MCF 10A (cell line): Measurements from ENCODE around the gene INPP4A. TPM values are rescaled to one million over a fixed set of nuclear protein-coding genes. Genes with fewer than 3 reads are reported as not detected.
A peak's percentile ranks its signal among the peaks of the same experiment; 100 is the strongest.

ENCODE experiments used
- BruUV-seq: library from RNA; stranded (reverse); fragments of 400-500 nt; replicated peaks from 2 replicates; lab custom pipeline; 2021; lab: Mats Ljungman, UMichigan
- CTCF ChIA-PET: fragments of 300-600 bp; sonication (Branson Sonifier 250); formaldehyde crosslinking; extraction: SDS; loops from one replicate; lab custom pipeline; 2021; ENCODE audit warnings: antibody characterized with exemption, inconsistent platforms; lab: Yijun Ruan, JAX
- POLR2A ChIA-PET: fragments of 300-600, 350-650 bp; sonication (Branson Sonifier 250); formaldehyde crosslinking; extraction: SDS; loops from one replicate; lab custom pipeline; 2020; ENCODE audit warnings: antibody characterized with exemption, inconsistent platforms; lab: Yijun Ruan, JAX
- DNase-seq: peaks from one replicate; pipeline ENCODE4 v3.0.0-alpha.2; 2018; ENCODE audit not compliant: unreplicated experiment
- H3K27ac Mint-ChIP-seq: one replicate; pipeline ENCODE4 v1.8.0; 2022; ENCODE audit warnings: mild to moderate bottlenecking, low read depth, mixed read lengths; ENCODE audit not compliant: unreplicated experiment
- H3K27me3 Mint-ChIP-seq: one replicate; pipeline ENCODE4 v1.8.0; 2022; ENCODE audit warnings: mixed read lengths; ENCODE audit not compliant: insufficient read depth, unreplicated experiment
- H3K36me3 Mint-ChIP-seq: one replicate; pipeline ENCODE4 v1.8.0; 2022; ENCODE audit warnings: mild to moderate bottlenecking, moderate library complexity, mixed read lengths; ENCODE audit not compliant: insufficient read depth, unreplicated experiment
- H3K4me1 Mint-ChIP-seq: one replicate; pipeline ENCODE4 v1.8.0; 2022; ENCODE audit warnings: mixed read lengths; ENCODE audit not compliant: insufficient read depth, unreplicated experiment
- H3K4me3 Mint-ChIP-seq: one replicate; pipeline ENCODE4 v1.8.0; 2022; ENCODE audit warnings: mild to moderate bottlenecking, moderate library complexity, mixed read lengths; ENCODE audit not compliant: unreplicated experiment
- H3K9me3 Mint-ChIP-seq: one replicate; pipeline ENCODE4 v1.8.0; 2022; ENCODE audit warnings: mixed read lengths; ENCODE audit not compliant: unreplicated experiment
- intact Hi-C: fragments of 100-400 bp; cut with micrococcal nuclease; formaldehyde crosslinking; loops from 2 replicates; pipeline ENCODE4 v1.14.1; 2022
- total RNA-seq: library from RNA; stranded (reverse); gene quantifications from 2 replicates; pipeline ENCODE4 v1.2.3, GENCODE V29; 2022
- TF ChIP-seq, protein P1 (sequence below): fragments of 200-600 bp; IDR thresholded peaks from one replicate; pipeline ENCODE4 v1.8.0; 2022; ENCODE audit warnings: antibody characterized with exemption, mild to moderate bottlenecking; ENCODE audit not compliant: unreplicated experiment

The INPP4A gene
- total RNA-seq, 1 experiment from 2014 or later, result 21.5 TPM

- H3K27ac Mint-ChIP-seq, result no peak overlapping the region
- TF ChIP-seq, protein P1, sequence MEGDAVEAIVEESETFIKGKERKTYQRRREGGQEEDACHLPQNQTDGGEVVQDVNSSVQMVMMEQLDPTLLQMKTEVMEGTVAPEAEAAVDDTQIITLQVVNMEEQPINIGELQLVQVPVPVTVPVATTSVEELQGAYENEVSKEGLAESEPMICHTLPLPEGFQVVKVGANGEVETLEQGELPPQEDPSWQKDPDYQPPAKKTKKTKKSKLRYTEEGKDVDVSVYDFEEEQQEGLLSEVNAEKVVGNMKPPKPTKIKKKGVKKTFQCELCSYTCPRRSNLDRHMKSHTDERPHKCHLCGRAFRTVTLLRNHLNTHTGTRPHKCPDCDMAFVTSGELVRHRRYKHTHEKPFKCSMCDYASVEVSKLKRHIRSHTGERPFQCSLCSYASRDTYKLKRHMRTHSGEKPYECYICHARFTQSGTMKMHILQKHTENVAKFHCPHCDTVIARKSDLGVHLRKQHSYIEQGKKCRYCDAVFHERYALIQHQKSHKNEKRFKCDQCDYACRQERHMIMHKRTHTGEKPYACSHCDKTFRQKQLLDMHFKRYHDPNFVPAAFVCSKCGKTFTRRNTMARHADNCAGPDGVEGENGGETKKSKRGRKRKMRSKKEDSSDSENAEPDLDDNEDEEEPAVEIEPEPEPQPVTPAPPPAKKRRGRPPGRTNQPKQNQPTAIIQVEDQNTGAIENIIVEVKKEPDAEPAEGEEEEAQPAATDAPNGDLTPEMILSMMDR, result no peak
- H3K9me3 Mint-ChIP-seq, result no peaks in the 10 kb centered on the region
- H3K4me1 Mint-ChIP-seq, result peaks cover 13% of the 10 kb centered on the region
- POLR2A ChIA-PET, result interaction anchor here (1.0 kb wide), 1 partner anchor 8 kb away, joined by 4 read pairs; no protein-coding TSS in a partner anchor
- H3K4me3 Mint-ChIP-seq, result no peak overlapping the region
- CTCF ChIA-PET, result interaction anchor here (0.8 to 1.9 kb wide), 6 partner anchors 15 to 93 kb away, joined by 3 to 4 read pairs (median 3); no protein-coding TSS in a partner anchor
- no peak for DNase-seq
- intact Hi-C loops, result no loop called here
- no peaks in the 10 kb centered on the region for H3K36me3 Mint-ChIP-seq
- H3K27me3 Mint-ChIP-seq, result no peaks in the 10 kb centered on the region
- BruUV-seq, result no TSS peak
Measured at GRCh38 chr2:98487101-98487805, 42.6 kb downstream of the INPP4A start.

DNA sequence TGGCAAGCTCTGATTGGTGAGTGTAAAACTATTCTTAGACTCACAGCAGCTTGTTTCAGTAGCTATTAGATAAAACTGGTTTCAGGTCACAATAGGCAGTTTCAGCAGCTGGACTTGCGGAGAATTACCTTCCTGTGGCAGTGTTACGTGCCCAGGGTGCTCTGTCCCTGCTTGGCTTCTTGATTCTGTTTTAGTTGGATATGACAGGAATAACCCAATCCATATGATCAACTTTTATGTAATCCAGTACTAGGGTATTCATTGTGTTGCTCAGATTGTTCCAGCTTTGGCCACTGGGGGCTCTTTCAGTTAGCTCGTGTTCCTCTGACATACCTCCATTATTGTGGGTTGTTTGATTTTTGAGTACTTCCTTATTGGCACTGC lies 43.1 kb downstream of the INPP4A start:
- Mint-ChIP-seq H3K9me3 (no peaks in the 10 kb centered on the region), H3K4me3 (no peak overlapping the region), H3K27me3 (no peaks in the 10 kb centered on the region), H3K36me3 (no peaks in the 10 kb centered on the region), H3K27ac (no peak overlapping the region), H3K4me1 (peaks cover 13% of the 10 kb centered on the region)
- BruUV-seq, result no TSS peak
- peak; percentile 43 for DNase-seq
- CTCF ChIA-PET, result interaction anchor here (0.7 to 1.9 kb wide), 6 partner anchors 16 to 92 kb away, joined by 3 to 4 read pairs (median 4); no protein-coding TSS in a partner anchor
- POLR2A ChIA-PET, result no interaction called here
- TF ChIP-seq, protein P1, result peak; percentile 39
- intact Hi-C loops, result no loop called here

DNA sequence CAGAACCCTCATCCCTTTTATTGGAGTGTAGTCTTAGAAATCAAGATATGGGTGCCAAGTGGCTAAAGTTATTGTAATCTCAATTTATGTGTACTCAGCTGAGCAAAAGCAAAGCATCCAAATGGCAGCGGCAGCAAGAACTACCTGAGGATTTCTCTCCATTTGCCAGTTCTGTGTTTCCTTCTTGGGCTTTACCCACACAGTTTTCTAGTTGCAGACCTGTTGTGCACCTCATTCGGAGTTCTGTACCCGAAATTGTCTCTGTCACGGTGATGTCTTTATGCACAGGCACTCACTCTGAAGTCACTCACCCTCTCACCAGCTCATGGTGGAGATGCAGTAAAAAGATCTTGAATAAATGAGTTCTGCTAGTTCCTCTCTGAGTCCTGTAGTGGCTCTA lies 43.6 kb downstream of the INPP4A start:
- Mint-ChIP-seq H3K4me1 (peaks cover 11% of the 10 kb centered on the region), H3K27ac (no peak overlapping the region), H3K9me3 (no peaks in the 10 kb centered on the region), H3K4me3 (no peak overlapping the region), H3K36me3 (no peaks in the 10 kb centered on the region), H3K27me3 (no peaks in the 10 kb centered on the region)
- intact Hi-C loops, result no loop called here
- no peak for DNase-seq
- no TSS peak for BruUV-seq
- ChIA-PET POLR2A (no interaction called here), CTCF (interaction anchor here (0.7 to 1.9 kb wide), 6 partner anchors 16 to 678 kb away, joined by 3 to 4 read pairs (median 3); no protein-coding TSS in a partner anchor)
- TF ChIP-seq, protein P1, result no peak

DNA sequence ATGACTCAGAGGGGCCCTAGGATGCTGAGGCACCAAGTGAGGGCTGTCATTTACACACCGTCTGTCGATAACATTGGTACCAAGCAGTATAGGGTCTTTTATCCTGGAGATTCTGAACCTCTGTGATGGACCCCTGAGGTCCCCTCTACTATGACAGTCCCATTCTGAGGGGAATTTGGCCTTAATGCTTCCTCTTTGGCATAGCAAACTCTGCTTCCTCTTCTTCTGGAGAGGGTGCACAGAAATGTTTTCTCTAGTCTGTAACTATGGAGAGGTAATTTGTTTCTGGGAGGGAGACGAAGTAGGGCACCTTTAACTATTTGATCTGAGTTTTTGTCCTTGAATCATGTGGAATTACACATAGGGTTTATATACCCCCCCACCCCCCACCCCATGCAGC lies 44.8 kb downstream of the INPP4A start:
- no peak overlapping the region for H3K4me3 Mint-ChIP-seq
- TF ChIP-seq, protein P1, result no peak
- no peaks in the 10 kb centered on the region for H3K27me3 Mint-ChIP-seq
- ChIA-PET CTCF (interaction anchor here (0.7 kb wide), 2 partner anchors 54 to 228 kb away, joined by 3 read pairs; no protein-coding TSS in a partner anchor), POLR2A (no interaction called here)
- H3K27ac Mint-ChIP-seq, result no peak overlapping the region
- no peaks in the 10 kb centered on the region for H3K36me3 Mint-ChIP-seq
- DNase-seq, result no peak
- intact Hi-C loops, result no loop called here
- no TSS peak for BruUV-seq
- H3K9me3 Mint-ChIP-seq, result no peaks in the 10 kb centered on the region
- no peaks in the 10 kb centered on the region for H3K4me1 Mint-ChIP-seq
